ENCODE measurements around the gene FRMD3.
A peak's percentile ranks its signal among the peaks of the same experiment; 100 is the strongest.

Gene FRMD3

DNA sequence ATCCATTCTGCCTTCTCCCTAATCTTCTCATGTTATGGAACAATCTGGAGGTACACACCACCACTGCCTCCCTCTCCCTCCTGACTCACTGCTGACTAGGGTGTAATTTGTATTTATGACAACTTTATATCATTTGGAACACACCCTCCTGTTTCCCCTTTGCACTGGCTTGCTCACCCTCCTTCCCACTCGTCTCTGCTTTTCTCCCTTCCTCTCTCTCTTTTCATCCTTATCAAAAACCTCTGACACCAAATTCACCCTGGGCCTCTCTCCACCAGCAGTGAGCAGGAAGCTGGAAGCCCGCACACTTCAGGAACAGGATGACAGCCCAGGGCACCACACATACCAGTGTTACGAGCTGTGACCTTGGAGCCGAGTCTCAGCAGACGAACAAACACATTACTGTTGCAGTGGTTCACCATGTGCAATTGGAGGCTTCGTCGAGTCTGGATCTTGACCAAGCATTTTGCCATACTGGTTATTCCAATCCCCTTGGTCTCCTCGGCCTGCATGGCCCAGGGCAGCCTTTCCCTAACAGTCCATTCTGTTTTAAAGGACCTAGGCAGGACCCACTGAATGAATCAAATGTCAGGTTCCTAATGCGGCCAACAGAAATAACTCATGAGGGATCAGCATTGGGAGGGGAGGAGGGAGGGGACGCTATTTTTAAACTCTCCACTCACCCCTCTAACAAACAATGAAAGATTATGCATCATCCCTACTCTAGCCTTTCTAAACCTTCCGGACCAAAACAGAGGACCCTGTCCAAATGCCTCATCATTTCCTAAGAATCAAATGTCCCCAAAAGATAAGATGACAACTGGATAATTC lies 271.3 kb downstream of the FRMD3 start:
- no peaks in the 10 kb centered on the region for H3K9me3 Mint-ChIP-seq
- H3K4me1 Mint-ChIP-seq, result no peaks in the 10 kb centered on the region
- H3K4me3 Mint-ChIP-seq, result no peak overlapping the region
- no peaks in the 10 kb centered on the region for H3K36me3 Mint-ChIP-seq
- ATAC-seq (peak; percentile 34), DNase-seq (ENCODE audit: low spot score in 2 of 2) (no peak)
- H3K27ac Mint-ChIP-seq, result no peak overlapping the region

DNA sequence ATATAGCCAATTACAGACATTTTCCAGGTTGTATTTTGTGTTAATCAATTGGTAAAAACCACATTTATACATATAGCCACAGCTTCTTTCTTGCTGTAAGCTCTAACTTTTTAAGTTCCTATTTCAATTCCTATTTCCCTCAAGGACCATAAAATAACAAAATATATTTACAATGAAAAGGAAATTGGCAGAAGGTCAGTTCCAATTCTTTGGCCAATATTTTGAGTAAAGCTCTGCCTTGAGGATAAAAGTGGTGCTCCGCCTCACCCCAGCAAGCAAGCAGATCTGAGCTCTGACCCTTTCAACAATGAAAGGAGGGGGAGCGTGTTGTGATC lies 271.9 kb downstream of the FRMD3 start:
- Mint-ChIP-seq H3K9me3 (no peaks in the 10 kb centered on the region), H3K36me3 (no peaks in the 10 kb centered on the region), H3K4me3 (no peak overlapping the region), H3K27ac (no peak overlapping the region), H3K4me1 (no peaks in the 10 kb centered on the region)
- ATAC-seq, result no peak
- DNase-seq (ENCODE audit: low spot score in 2 of 2), result no peak

DNA sequence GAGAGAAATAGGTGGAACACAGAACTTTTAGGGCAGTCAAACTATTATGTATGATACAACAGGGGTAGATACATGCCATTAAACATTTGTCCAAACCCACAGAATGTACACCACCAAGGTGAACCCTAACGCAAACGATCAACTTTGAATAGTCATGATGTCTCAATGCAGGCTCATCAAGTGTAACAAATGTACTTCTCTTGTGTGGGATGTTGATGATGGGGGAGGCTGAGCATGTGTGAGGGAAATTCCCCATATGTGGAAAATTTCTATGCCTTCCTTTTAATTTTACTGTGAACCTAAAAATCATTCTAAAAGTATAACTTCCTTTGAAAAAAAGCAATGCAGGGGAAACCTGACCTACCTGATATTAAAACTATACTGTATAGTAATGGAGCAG lies 273.9 kb downstream of the FRMD3 start:
- H3K9me3 Mint-ChIP-seq, result no peaks in the 10 kb centered on the region

DNA sequence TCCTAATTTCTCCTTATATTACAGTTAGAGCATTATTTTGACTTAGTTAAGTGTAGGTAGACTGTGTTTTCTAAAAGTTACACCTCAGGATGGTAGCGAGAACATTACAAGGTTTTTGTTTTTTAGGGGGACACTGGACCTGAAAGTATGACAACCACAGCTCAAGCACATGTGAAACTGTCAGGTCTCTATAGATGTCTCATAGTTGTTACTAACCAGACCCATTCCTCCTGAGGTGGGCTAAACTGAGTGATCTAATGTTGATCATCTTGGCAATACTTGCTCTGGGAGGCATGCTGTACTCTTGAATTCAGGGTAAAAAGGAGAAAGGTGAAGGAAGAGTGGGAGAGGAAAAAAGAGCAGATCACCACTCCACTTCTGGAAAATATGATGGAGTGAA lies 278.6 kb downstream of the FRMD3 start:
- Mint-ChIP-seq H3K27ac (no peak overlapping the region), H3K4me1 (no peaks in the 10 kb centered on the region), H3K4me3 (no peak overlapping the region), H3K9me3 (no peaks in the 10 kb centered on the region), H3K36me3 (no peaks in the 10 kb centered on the region)
- peak; percentile 34 for ATAC-seq
- DNase-seq (ENCODE audit: low spot score in 2 of 2), result no peak

More for the DNA sequence above, 273.9 kb downstream of the FRMD3 start:
- no peaks in the 10 kb centered on the region for H3K36me3 Mint-ChIP-seq
- no peak for ATAC-seq
- no peak overlapping the region for H3K4me3 Mint-ChIP-seq
- no peak overlapping the region for H3K27ac Mint-ChIP-seq
- no peak for DNase-seq (ENCODE audit: low spot score in 2 of 2)
- H3K4me1 Mint-ChIP-seq, result no peaks in the 10 kb centered on the region

DNA sequence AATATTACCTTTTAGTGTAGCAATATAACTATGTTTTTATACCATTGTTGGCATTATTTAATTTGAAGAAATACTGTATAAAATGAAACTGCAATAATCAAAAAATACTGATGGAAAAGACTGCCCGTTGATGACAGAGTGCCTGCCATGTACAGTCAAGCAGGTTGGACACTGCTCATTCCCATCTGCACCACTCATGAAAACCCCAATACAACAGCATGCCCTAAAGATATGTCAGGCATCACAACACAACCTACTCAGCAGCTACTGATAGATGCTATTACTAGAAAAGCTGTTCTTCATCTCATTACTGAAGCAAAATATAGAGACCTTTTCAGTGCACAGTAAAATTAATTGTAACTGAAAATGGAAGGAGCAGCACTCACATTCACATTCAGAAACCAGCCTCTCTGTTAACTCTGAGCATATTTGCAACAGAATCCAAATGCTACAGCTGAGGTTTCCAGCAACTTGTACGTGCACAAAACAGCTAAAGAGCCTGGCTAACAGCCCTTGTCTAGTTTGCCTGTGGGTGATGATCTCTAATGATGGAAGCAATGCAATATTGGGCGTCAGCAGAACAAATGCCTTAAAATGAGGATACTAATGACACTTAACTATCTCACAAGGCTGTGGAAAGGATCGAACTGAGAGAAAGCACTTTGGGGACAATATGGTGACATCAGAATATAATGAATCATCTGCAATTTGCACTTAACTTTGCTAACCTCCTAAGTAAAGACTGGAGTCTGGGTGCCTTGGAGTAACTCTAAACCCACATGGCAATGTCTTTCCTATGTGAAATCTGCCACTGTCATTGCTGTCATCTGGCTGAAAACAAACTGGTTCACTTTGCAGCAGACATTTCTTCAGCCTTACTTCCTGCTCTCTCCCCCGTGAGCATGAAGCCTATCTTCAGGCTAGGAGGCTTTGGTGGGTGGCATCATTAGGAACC lies 280.0 kb downstream of the FRMD3 start:
- Mint-ChIP-seq H3K9me3 (no peaks in the 10 kb centered on the region), H3K27ac (no peak overlapping the region), H3K4me1 (no peaks in the 10 kb centered on the region), H3K4me3 (no peak overlapping the region), H3K36me3 (no peaks in the 10 kb centered on the region)
- no peak for ATAC-seq
- DNase-seq (ENCODE audit: low spot score in 2 of 2), result no peak

DNA sequence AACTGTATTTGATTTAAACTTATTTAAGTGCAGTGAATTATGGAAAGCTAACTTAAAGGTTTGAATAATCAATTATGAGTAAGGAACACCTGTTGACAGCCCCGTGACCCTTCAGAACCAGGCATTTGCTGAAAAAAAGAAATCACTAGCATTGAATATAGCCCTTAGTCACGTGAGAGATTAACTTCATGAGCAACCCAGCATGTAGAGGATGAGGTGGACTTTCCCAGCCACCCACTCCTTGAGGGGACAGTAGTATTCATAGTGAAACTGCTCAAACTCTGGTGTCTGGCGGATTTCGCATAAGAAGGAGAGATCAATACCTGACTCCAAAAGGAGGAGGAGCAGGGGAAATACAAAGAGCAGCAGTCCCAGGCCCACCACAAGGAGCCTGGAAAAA lies 290.5 kb downstream of the FRMD3 start:
- H3K4me1 Mint-ChIP-seq, result no peaks in the 10 kb centered on the region
- H3K4me3 Mint-ChIP-seq, result no peak overlapping the region
- H3K9me3 Mint-ChIP-seq, result peaks cover 11% of the 10 kb centered on the region
- H3K36me3 Mint-ChIP-seq, result no peaks in the 10 kb centered on the region
- ATAC-seq (peak; percentile 68), DNase-seq (ENCODE audit: low spot score in 2 of 2) (no peak)
- H3K27ac Mint-ChIP-seq, result no peak overlapping the region

DNA sequence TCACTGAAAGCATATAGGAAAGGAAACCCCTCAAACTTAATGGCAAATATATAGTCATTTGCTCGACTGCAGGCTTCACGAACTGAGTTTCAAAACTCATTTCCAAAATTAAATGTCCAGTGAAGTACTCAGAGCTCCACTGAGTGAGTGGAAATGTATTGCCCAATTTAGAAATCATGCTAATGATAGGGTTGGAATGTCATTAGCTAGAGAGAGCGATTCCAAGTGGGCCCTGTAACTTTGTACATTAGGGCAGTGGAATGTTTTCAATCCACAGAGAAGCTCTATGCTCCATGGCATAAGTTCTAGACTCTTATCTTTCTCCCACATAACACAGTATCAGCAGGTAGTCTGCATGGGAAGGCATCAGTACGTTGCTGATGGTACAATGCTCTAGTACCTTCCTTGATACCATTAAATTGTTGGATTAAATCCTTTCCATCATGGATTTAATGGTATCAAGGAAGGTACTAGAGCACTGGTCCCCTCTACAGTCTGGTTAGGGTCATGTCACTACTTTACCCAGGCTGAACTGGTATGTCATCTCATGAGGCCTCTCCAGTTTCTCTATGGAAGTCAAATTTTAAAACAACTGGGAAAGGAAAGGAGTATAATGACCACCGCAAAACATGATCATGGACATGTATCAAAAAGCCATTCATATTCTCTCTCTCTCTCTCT lies 292.1 kb downstream of the FRMD3 start:
- ATAC-seq (no peak), DNase-seq (ENCODE audit: low spot score in 2 of 2) (no peak)

DNA sequence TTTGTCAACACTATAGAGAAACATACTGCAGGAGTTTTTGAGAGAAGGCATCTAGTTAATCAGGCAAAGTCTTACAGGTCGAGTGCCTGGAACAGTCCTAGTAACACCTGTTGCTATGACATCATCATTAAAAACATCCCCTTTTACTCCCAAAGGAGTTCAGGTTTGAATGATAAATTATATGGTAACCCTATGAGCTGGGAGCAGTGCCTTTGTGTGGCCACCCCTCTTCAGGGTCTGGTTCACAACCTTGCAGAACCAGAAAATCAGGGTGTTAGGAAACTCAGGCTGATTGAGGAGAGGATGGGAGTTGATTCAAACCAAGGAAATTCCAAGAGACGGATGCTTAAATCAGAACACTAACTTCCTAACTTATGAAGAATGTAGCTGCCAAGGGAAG lies 296.1 kb downstream of the FRMD3 start:
- Mint-ChIP-seq H3K4me1 (no peaks in the 10 kb centered on the region), H3K4me3 (no peak overlapping the region), H3K9me3 (peaks cover 3% of the 10 kb centered on the region), H3K36me3 (no peaks in the 10 kb centered on the region), H3K27ac (no peak overlapping the region)
- ATAC-seq, result no peak
- no peak for DNase-seq (ENCODE audit: low spot score in 2 of 2)

More for the DNA sequence above, 292.1 kb downstream of the FRMD3 start:
- Mint-ChIP-seq H3K9me3 (peaks cover 3% of the 10 kb centered on the region), H3K4me3 (no peak overlapping the region), H3K27ac (no peak overlapping the region), H3K36me3 (no peaks in the 10 kb centered on the region), H3K4me1 (no peaks in the 10 kb centered on the region)

DNA sequence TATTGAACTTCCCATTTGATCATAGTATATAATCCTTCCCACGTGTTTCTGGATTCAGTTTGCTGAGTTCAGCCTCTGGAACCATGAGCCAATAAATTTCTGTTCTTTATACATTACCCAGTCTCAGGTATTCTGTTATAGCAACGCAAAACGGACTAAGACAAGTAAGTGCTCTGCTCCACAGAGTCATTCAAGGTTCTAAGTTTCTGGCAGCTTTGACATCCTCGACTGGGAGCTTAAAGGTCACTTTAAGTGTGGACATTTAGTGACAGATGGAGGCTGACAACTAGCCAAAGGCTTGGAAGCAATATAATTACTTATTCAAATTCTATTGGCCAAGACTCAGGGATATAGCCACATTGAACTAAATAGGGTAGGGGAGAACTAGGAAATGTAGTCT lies 297.5 kb downstream of the FRMD3 start:
- Mint-ChIP-seq H3K36me3 (no peaks in the 10 kb centered on the region), H3K4me3 (no peak overlapping the region), H3K9me3 (peaks cover 3% of the 10 kb centered on the region), H3K4me1 (no peaks in the 10 kb centered on the region), H3K27ac (no peak overlapping the region)
- no peak for DNase-seq (ENCODE audit: low spot score in 2 of 2)
- no peak for ATAC-seq

DNA sequence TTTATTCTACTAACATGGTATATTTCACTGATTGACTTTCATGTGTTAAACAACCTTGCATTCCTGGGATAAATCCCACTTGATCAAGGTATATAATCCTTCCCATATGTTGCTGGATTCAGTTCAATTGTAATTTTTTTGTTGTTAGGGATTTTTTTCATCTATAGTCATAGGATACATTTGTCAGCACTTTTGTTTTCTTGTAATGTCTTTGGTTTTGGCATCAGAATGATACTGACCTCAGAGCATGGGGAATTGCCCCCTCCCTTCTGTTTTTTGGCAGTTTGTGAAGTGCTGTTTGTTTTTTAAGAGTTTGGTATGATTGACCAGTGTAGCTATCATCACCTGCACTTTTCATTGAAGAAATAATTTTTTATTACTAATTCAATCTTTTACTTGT lies 298.5 kb downstream of the FRMD3 start:
- H3K27ac Mint-ChIP-seq, result no peak overlapping the region
- ATAC-seq (no peak), DNase-seq (ENCODE audit: low spot score in 2 of 2) (no peak)
- no peaks in the 10 kb centered on the region for H3K4me1 Mint-ChIP-seq
- H3K4me3 Mint-ChIP-seq, result no peak overlapping the region
- H3K9me3 Mint-ChIP-seq, result peaks cover 3% of the 10 kb centered on the region
- no peaks in the 10 kb centered on the region for H3K36me3 Mint-ChIP-seq

DNA sequence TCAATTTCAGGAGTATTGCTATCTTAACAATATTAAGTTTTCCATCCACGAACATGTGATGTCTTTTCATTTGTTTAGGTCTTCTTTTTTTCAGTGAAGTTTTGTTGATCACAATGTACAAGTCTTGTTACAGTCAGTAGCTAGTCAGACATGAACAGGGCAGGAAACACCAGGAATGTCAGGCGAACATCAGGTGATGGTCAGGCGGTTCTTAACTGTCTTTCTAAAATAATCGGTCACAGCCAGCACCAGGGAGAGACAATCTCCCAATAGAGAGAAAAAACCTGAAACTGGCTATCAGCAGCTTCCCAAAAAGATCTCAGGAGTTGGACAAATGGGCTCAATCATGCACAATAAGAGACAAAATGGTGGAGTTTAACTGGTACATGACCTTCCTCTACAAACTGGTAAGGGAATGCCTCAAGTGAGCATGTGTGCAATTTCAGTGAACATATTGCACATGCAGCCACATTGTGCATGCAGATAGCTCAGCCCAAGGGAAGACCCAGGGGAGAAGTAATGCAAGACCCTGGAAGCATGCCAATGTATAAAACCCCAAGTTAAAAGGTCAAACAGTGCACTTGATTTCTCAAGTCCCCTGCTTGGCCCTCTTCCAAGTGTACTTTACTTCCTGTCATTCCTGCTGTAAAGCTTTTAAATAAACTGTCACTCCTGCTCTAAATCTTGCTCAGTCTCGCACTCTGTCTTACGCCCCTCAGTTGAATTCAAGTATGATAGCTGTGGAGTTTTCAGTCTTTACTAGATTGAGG lies 299.1 kb downstream of the FRMD3 start:
- Mint-ChIP-seq H3K36me3 (no peaks in the 10 kb centered on the region), H3K9me3 (peaks cover 3% of the 10 kb centered on the region)
- no peak for DNase-seq (ENCODE audit: low spot score in 2 of 2)

DNA sequence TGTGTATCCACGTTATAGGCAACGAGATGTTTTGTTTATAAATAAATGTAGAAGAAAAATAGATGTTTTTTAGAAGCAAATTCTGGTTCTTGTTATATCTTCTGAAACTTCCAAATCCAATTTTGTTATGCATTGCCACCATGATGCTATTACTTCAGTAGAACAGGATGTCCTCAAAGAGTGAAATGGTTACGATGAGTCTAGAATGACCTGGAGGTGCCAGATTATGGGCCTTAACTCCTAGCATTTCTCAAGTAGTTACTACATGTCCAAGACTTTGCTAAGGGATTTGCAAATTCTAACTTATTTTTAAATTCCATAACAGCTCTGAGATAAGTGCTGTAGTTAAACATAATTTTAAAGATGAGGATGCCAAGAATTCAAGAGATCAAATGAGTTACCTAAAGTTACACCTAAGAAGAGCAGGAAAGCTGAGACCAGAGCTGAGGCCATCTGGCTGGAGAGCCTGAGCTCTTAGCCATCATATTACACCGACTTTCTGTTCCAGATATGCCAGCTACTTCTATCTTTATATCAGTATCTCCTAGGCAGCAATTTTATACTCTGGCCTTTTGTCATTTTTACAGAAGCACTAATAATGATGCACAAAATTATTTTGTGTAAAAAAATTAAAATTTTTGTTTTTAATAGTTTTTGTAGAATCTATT lies 302.0 kb downstream of the FRMD3 start:
- Mint-ChIP-seq H3K9me3 (no peaks in the 10 kb centered on the region), H3K36me3 (no peaks in the 10 kb centered on the region), H3K4me3 (no peak overlapping the region), H3K27ac (no peak overlapping the region), H3K4me1 (no peaks in the 10 kb centered on the region)
- DNase-seq (ENCODE audit: low spot score in 2 of 2) (no peak), ATAC-seq (no peak)

More for the DNA sequence above, 299.1 kb downstream of the FRMD3 start:
- no peak for ATAC-seq
- no peaks in the 10 kb centered on the region for H3K4me1 Mint-ChIP-seq
- H3K27ac Mint-ChIP-seq, result no peak overlapping the region
- H3K4me3 Mint-ChIP-seq, result no peak overlapping the region

DNA sequence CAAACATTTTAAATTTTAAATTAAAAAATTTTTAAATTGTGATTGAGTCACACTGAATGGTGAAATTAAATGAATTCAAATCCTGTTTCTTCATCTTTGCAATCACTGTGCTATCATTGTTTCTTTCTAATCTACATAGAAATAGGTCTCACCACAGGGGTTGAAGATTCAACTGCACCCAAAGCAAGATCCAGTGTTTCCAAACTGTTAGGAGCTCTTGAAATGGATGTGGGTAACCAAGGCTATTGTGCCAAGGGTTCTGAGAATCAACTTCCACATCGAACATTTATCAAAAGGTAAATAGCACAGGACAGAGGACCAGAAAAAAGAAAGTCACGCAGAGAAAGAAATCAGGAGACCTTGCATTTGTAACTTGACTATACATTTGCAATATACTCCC lies 302.7 kb downstream of the FRMD3 start:
- H3K4me3 Mint-ChIP-seq, result no peak overlapping the region
- no peak overlapping the region for H3K27ac Mint-ChIP-seq
- no peaks in the 10 kb centered on the region for H3K9me3 Mint-ChIP-seq
- ATAC-seq (no peak), DNase-seq (ENCODE audit: low spot score in 2 of 2) (no peak)
- no peaks in the 10 kb centered on the region for H3K36me3 Mint-ChIP-seq
- no peaks in the 10 kb centered on the region for H3K4me1 Mint-ChIP-seq

DNA sequence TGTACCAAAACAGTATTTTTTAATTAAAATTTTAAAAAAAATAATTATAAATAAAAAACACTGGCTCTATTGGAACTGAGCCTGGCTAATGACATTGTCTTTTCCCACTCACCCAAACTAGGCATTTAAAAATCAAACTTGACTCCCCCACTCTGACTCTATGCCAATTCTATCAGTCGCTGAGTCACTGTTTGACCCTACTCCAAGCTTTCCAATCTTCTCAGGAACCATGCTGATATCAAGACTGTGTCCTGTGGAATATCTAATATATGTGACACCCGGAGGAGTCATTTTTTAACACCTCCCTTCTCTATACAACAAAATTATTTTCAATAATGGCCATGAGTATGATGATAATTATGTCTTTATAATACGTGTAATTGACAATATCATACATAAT lies 303.7 kb downstream of the FRMD3 start:
- H3K4me1 Mint-ChIP-seq, result no peaks in the 10 kb centered on the region
- DNase-seq (ENCODE audit: low spot score in 2 of 2) (no peak), ATAC-seq (no peak)
- no peak overlapping the region for H3K4me3 Mint-ChIP-seq
- H3K36me3 Mint-ChIP-seq, result no peaks in the 10 kb centered on the region
- no peaks in the 10 kb centered on the region for H3K9me3 Mint-ChIP-seq
- no peak overlapping the region for H3K27ac Mint-ChIP-seq

Measured in stimulated activated effector memory CD8-positive, alpha-beta T cell treated with anti-CD3 and anti-CD28 coated beads, Interleukin-12 subunit alpha, Interleukin-12 subunit beta, amount 100 ng/mL, for 72 hours (primary cell).